A673 (cell line): Measurements from ENCODE around the gene SH2D3C. TPM values are rescaled to one million over a fixed set of nuclear protein-coding genes. Genes with fewer than 3 reads are reported as not detected.

Experiments
- BruUV-seq: library from RNA; stranded (reverse); fragments of 400-500 nt; replicated peaks from 2 replicates; lab custom pipeline; 2021; lab: Mats Ljungman, UMichigan
- CTCF ChIA-PET: fragments of 300-600 bp; sonication (Branson Sonifier 250); formaldehyde crosslinking; loops from one replicate; lab custom pipeline; 2022; ENCODE audit warnings: antibody characterized with exemption; lab: Charles Lee
- POLR2A ChIA-PET: fragments of 300-600 bp; sonication (Branson Sonifier 250); formaldehyde crosslinking; loops from one replicate; lab custom pipeline; 2022; ENCODE audit warnings: antibody characterized with exemption; ENCODE audit not compliant: low non-redundant PET; lab: Charles Lee
- DNase-seq: peaks from one replicate; pipeline ENCODE4 v3.0.0-alpha.2; 2015; ENCODE audit warnings: low spot score
- H3K27ac ChIP-seq: fragments of 200-600 bp; sonication (generic); 2 replicates; pipeline ENCODE4 v1.5.1; 2016; ENCODE audit warnings: mixed run types, low read depth, mild to moderate bottlenecking, mixed read lengths, antibody characterized with exemption, low read length; ENCODE audit not compliant: poor library complexity, severe bottlenecking
- H3K27me3 ChIP-seq: fragments of 200-600 bp; sonication (generic); replicated peaks from 2 replicates; pipeline ENCODE4 v1.6.1; 2017; ENCODE audit warnings: mixed run types, low read depth, mild to moderate bottlenecking, mixed read lengths, antibody characterized with exemption, low read length; ENCODE audit not compliant: insufficient read depth, poor library complexity
- H3K36me3 ChIP-seq: fragments of 200-600 bp; sonication (generic); 2 replicates; pipeline ENCODE4 v1.6.1; 2016; ENCODE audit warnings: mixed run types, mild to moderate bottlenecking, mixed read lengths, antibody characterized with exemption, low read length; ENCODE audit not compliant: insufficient read depth, poor library complexity, severe bottlenecking
- H3K4me1 ChIP-seq: fragments of 200-600 bp; sonication (generic); 2 replicates; pipeline ENCODE4 v1.6.1; 2017; ENCODE audit warnings: mixed run types, mild to moderate bottlenecking, mixed read lengths, antibody characterized with exemption, low read length; ENCODE audit not compliant: insufficient read depth, poor library complexity, severe bottlenecking
- H3K4me3 ChIP-seq: fragments of 200-600 bp; sonication (generic); 2 replicates; pipeline ENCODE4 v1.5.1; 2016; ENCODE audit warnings: low read depth, mixed run types, mild to moderate bottlenecking, mixed read lengths, low read length; ENCODE audit not compliant: poor library complexity, severe bottlenecking
- H3K9me3 ChIP-seq: fragments of 200-600 bp; sonication (generic); 2 replicates; pipeline ENCODE4 v1.6.1; 2016; ENCODE audit warnings: mixed run types, low read depth, mild to moderate bottlenecking, mixed read lengths, antibody characterized with exemption, low read length; ENCODE audit not compliant: poor library complexity, severe bottlenecking
- EZH2 ChIP-seq: fragments of 200-600 bp; sonication (generic); IDR thresholded peaks from 2 replicates; pipeline ENCODE4 v1.6.1; 2017; ENCODE audit warnings: borderline replicate concordance, low read depth, mild to moderate bottlenecking, mixed read lengths, antibody characterized with exemption, low read length; ENCODE audit not compliant: poor library complexity, severe bottlenecking
- intact Hi-C: fragments of 100-400 bp; cut with micrococcal nuclease; formaldehyde crosslinking; loops from one replicate; pipeline ENCODE4 v1.10.0; 2022; ENCODE audit not compliant: unreplicated experiment
- total RNA-seq: library from RNA; stranded (reverse); gene quantifications from 2 replicates; pipeline ENCODE4 v1.2.3, GENCODE V29; 2021
- TF ChIP-seq, protein P1 (sequence below): fragments of 300-800, 200-600 bp; sonication (generic); conservative IDR thresholded peaks from 2 replicates; pipeline ENCODE4 v1.5.1; 2017; ENCODE audit warnings: low read depth, mild to moderate bottlenecking, antibody characterized with exemption, low read length, moderate library complexity, mixed read lengths

The SH2D3C gene
- total RNA-seq, 1 experiment from 2014 or later, result not detected

DNA sequence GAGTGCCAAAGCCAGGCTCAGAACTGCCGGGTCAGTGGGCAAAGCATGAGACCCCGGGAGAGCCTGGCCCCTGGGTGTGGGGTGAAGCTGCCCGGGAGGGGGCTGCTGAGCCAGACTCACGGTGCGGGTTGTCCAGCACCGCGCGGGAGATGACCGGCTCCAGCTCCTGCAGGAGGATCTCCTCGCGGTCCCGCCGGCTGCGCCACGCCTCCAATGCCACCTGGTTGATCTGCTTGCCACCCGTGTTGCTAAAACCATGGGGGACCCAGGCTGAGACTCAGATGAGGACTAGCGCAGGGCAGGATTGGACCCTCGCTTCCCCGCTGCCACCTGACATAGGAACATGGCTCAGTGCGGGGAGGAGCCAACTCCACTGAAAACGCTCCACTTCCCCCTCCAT, 46.0 kb downstream of the SH2D3C start:
- H3K27me3 ChIP-seq, result no peaks in the 10 kb centered on the region
- DNase-seq, result no peak
- H3K36me3 ChIP-seq, result no peaks in the 10 kb centered on the region
- no TSS peak for BruUV-seq
- no peak overlapping the region for H3K4me3 ChIP-seq
- TF ChIP-seq EZH2, result no peak
- TF ChIP-seq, protein P1, sequence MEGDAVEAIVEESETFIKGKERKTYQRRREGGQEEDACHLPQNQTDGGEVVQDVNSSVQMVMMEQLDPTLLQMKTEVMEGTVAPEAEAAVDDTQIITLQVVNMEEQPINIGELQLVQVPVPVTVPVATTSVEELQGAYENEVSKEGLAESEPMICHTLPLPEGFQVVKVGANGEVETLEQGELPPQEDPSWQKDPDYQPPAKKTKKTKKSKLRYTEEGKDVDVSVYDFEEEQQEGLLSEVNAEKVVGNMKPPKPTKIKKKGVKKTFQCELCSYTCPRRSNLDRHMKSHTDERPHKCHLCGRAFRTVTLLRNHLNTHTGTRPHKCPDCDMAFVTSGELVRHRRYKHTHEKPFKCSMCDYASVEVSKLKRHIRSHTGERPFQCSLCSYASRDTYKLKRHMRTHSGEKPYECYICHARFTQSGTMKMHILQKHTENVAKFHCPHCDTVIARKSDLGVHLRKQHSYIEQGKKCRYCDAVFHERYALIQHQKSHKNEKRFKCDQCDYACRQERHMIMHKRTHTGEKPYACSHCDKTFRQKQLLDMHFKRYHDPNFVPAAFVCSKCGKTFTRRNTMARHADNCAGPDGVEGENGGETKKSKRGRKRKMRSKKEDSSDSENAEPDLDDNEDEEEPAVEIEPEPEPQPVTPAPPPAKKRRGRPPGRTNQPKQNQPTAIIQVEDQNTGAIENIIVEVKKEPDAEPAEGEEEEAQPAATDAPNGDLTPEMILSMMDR, result no peak
- H3K4me1 ChIP-seq, result peaks cover 10% of the 10 kb centered on the region
- ChIA-PET CTCF (no interaction called here), POLR2A (no interaction called here)
- intact Hi-C loops, result no loop called here
- H3K27ac ChIP-seq, result no peak overlapping the region
- H3K9me3 ChIP-seq, result no peaks in the 10 kb centered on the region

DNA sequence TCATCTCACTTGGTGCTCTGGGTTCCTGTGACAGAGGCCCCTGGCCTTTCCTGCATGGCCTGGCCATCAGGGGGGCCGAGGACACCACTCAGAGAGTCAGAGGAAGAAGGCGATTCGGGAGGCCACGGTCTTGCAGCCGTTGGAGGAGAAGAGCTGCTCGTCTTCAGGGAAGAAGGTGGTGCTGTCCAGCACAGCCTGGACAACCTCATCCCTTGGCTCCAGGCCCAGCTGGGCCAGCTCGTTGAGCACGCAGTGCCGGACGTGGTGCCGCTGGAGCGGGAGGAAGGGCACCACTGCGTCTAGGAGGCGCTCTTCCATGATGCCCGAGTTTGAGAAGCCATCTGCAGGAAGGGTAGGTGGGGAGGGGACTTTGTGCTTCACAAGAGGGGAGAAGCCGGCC, 46.5 kb downstream of the SH2D3C start:
- H3K36me3 ChIP-seq, result no peaks in the 10 kb centered on the region
- no peak overlapping the region for H3K27ac ChIP-seq
- ChIA-PET POLR2A (no interaction called here), CTCF (no interaction called here)
- BruUV-seq, result no TSS peak
- no peak for DNase-seq
- TF ChIP-seq EZH2, result no peak
- TF ChIP-seq, protein P1, result no peak
- peaks cover 10% of the 10 kb centered on the region for H3K4me1 ChIP-seq
- H3K4me3 ChIP-seq, result no peak overlapping the region
- H3K9me3 ChIP-seq, result no peaks in the 10 kb centered on the region
- H3K27me3 ChIP-seq, result no peaks in the 10 kb centered on the region
- intact Hi-C loops, result no loop called here

DNA sequence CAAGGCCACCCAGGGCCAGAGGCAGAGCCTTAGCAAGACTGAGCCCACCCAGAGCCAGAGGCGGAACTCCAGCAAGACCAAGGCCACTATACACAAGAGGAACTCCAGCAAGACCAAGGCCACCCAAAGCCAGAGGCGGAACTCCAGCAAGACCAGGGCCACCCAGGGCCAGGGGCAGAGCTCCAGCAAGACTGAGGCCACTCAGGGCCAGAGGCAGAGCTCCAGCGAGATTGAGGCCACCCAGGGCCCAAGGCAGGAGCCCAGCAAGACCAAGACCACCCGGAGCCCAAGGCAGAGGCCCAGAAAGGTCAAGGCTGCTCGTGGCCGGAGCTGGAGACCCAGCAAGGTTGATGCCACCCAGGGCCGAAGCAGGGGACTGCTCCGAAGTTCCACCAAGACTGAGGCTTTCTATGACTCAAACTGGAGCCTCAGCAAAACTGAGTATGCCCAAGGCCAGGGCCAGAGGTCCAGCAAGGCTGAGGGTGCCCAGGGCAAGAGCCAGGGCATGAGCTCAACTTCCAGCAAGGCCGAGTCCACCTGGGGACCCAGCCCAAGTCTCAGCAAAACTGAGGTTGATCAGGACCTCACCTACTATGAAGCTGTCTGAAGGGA, 47.6 kb downstream of the SH2D3C start:
- Histone ChIP-seq H3K9me3 (no peaks in the 10 kb centered on the region), H3K27ac (no peak overlapping the region), H3K4me3 (no peak overlapping the region), H3K4me1 (peaks cover 10% of the 10 kb centered on the region), H3K36me3 (no peaks in the 10 kb centered on the region), H3K27me3 (no peaks in the 10 kb centered on the region)
- DNase-seq, result no peak
- intact Hi-C loops, result no loop called here
- CTCF ChIA-PET, result no interaction called here
- POLR2A ChIA-PET, result no interaction called here
- BruUV-seq, result no TSS peak
- no peak for TF ChIP-seq EZH2
- TF ChIP-seq, protein P1, result no peak
